NCI-H128 (cell line): ENCODE data around the gene TMEM106C.
"Not testable (repeated sequence)": the region's sequence is repeated elsewhere in the genome, so short reads cannot be mapped to it uniquely, and the experiment has no call there.

Experiments used
- DNase-seq: peaks from one replicate; lab custom pipeline; 2025; ENCODE audit not compliant: unreplicated experiment; lab: John Stamatoyannopoulos, UW

TMEM106C gene

DNA sequence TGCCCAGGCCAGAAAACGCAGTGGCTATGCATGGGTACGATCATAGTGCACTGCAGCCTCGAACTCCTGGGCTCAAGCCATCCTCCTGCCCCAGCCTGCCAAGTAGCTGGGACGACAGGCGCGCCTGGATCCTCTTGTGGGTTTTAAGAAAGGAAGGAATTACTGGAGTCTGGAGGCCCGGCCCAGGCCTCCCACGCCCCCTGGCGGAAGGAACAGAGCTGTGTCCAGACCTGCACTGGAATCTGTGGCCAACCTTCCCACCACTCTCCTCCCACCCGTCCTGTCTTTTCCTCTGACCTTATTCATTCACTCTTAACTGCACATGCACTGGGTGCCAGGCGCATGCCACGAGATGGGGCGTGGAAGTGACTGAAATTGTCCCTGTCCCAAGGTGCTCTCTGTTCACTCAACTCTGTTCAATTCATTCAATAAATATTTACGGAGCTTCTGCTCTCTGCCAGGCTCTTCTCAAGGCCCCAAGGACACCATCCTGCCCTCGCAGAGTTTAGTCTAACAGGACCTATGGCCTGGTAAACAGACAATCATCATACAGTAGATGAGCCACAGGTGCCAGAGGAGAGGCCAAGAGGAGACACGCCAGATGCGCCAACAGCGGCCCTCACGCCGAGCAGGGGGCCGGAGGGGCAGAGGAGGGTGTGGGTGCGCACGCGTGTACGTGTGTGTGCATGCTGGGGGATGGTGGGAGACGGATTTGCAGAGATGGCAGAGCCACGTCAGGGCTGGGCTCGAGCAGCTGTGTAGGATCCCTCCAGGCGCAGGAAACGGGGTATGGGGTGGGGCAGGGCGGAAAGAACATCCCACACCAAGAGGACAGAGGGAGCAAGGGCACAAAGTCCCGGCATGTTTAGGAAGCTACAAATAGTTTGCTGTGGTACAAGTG is 13.7 kb upstream of the TMEM106C start:
- peak; percentile 14 for DNase-seq

DNA sequence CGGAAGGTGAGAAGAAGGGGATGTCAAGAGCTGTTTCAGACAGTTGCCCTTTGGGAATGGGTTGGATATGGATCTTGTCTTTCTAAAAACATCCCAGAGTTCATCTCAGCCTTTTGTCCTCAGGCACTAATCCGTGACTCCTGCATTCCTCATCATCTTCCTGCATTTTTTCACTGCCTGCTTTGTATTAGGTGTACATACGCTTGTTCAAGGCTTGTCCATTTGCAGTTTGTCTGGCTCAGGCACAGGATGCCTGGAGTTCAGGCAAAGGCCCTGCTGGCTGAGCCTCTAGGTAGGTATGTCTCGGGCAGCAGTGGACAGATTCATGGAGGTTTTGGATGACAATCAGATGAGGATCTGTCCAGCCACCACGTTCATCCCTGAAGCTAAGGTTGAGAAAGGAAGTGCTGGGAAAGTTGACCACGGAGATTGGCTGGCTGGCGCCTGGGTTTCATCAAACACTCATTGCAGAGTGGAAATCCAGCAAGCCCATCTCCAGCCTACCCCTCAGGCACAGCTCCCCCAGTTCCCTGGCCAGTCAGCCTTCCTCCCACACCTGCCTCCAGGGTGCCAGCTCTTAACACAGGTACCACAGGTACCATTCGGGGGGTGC is 12.4 kb upstream of the TMEM106C start:
- no peak for DNase-seq

GRCh38 chr12:47954058-47954457 is 9.3 kb upstream of the TMEM106C start:
- DNase-seq = no peak

- no peak for DNase-seq
These were observed 8.8 kb upstream of the TMEM106C start for GRCh38 chr12:47954467-47955045.

DNA sequence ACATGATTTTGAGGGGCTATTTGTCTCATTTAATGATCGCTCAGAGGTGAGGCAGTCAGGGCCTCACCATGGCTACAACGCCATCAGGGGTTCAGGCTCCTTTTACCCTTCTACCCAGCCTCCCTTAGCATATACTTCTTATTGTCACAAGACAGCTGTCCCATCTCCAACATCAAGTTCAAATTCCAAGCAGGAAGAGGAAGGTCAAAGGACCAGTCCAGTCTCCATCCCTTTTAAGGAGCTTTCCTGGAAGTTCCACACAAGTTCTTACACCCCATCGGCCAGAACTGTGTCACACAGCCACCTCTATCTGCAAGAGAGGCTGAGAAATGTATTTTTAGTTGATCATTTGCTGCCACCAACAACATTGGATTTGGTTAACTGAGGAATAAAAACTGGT is 8.3 kb upstream of the TMEM106C start:
- no peak for DNase-seq

- not testable (repeated sequence) for DNase-seq
These were observed 5.7 kb upstream of the TMEM106C start for GRCh38 chr12:47957671-47958070.

DNA sequence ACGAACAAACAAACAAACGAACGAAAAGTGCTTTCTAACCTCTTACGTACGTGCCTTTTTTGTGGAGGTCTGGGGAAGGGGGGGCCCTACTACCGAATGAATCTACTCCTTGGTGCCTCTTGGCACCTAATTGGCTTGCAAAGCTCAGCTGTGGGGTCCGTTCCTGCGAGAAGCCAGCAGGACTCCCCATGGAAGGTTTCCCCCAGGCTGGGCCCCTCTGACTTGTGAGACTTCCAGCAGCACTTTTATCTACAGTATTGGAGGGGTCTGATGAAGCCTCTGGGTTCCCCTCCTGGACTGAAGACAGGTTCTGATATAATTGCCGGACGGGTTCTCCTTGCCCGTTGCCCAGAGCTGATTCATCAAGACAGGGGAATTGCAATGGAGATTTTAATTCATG is 1.2 kb upstream of the TMEM106C start:
- no peak for DNase-seq

- DNase-seq = no peak
These were observed 821 bp downstream of the TMEM106C start for GRCh38 chr12:47964106-47964728.

DNA sequence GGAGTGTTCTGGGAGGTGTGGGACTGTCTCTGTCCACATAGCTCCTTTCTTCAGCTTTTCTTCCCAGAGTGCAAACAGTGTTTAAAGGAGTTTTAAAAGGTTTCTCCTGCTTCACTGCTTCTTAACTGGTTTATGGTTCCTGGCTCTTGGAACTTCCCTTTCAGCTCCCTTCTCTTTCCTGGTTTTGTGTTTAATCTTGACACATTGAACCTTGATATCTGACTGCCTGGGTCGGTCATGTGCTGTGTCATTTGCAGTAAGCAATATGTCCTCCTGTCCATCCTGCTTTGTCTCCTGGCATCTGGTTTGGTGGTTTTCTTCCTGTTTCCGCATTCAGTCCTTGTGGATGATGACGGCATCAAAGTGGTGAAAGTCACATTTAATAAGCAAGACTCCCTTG is 2.2 kb downstream of the TMEM106C start:
- DNase-seq = no peak

- no peak for DNase-seq
These were observed 4.3 kb downstream of the TMEM106C start for GRCh38 chr12:47967461-47968321.

- DNase-seq = no peak
These were observed 6.4 kb downstream of the TMEM106C start for GRCh38 chr12:47969845-47970244.

- no peak for DNase-seq
These were observed 7.4 kb downstream of the TMEM106C start for GRCh38 chr12:47970843-47971242.

DNA sequence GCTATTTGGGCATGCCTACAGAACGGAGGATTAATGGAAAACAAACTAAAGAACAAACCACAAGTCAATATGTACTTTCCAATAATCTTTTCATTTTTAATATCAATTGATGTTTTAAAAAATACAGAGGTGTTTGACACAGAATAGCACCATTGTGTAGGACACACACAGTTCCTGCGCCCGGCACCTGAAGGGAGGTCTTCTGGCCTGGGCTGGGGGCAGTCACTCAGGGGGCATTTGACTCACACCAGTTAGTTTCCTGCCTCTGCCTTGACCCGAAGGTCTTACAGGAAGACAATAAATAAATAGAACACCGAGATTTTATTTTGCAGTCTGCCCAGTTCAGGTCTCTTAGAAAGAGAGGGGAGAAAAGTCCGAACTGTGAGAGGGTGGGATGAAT is 9.5 kb downstream of the TMEM106C start:
- no peak for DNase-seq

GRCh38 chr12:47973870-47974269 is 10.5 kb downstream of the TMEM106C start:
- no peak for DNase-seq

DNA sequence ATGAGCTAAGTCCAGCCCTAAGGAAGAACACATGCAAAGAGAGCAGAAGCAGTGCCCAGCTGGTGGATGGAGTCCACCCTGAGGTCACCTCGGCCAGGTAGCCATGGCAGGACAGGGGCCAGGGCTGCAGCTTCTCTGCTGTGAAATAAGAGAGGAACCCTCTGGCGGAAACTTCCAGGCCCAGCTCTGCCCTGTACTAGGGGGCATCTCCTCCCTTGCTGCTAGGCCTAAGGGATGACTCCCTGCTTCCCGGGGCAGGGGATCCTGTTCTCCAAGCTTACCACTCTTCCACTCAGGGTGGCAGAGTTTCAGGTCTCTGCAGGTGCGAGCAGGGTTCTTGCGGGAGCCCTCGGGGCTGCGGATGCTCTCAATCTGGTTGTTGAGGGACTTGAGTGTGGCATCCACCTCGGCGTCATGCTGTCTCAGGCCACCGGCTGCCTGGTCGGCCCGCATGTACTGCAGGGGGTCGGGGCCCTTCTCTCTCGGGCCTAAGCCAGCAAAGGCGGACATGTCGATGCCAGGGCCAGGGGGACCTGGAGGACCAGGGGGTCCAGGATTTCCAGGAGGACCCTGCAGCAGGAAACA is 11.7 kb downstream of the TMEM106C start:
- DNase-seq = no peak

DNA sequence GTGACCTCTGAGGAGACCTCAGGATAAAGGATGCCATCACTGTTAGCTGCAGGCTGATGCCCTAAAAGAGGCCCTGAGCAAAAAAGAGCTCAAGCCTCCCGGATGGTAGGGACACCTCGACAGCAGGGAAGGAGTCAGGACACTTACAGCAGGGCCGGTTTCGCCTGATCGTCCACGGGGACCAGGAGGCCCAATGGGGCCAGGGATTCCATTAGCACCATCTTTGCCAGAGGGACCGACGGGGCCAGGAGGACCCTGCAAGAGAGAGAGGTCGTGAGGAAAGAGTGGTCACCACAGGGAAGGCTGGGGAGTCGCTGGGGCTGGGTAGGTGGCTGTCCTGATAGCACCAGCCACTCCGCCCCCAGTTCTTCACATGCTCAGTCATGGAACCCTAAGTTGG is 12.4 kb downstream of the TMEM106C start:
- no peak for DNase-seq

GRCh38 chr12:47977046-47977771 is 13.8 kb downstream of the TMEM106C start:
- no peak for DNase-seq

DNA sequence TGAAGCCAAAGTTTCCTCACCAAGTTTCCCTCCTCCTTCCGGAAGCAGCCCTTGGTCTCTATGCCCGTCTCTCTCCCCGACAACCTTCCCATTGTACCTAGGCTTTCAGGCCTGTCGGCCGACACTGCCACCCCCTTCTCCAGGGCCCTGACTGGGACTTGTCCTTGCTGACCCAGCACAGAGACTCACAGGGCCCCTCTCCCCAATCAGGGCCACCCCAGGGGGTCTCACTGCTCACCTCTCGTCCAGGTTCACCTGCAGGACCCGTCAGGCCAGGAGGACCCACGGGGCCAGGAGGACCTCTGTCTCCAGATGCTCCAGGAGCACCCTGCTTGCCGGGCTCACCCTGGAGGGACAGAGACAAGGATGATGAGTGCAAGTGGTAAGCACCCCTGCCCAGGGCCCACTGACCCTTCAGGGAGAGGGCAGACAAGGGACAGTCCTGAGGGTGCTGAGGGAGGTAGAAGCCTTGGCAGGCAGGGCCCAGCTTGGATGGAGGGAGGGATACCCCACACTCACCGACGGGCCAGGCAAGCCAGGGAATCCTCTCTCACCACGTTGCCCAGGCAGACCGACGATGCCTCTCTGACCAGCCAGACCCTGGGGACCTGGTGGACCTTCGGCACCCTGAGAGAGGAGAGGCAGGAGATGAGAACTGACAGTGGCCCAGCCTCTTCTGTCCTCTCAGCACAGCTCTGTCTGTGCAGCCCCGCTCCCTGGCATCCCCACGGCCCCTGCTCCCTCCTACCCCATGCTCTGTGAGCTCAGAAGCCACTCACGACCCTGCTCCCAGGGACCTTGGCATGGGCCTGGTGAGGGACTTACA is 14.6 kb downstream of the TMEM106C start:
- no peak for DNase-seq

GRCh38 chr12:47978598-47978873 is 15.1 kb downstream of the TMEM106C start:
- DNase-seq = no peak
